Skin epidermis (tissue), 12 donors: ENCODE measurements around the gene TVP23A.
"Not testable (repeated sequence)": the region's sequence is repeated elsewhere in the genome, so short reads cannot be mapped to it uniquely, and the experiment has no call there.

Experiments
- H3K27ac ChIP-seq, 21 experiments: fragments of 200-600 bp; sonication (generic) in 11 of 21; one replicate each; pipeline ENCODE4 v1.5.0; 2020; ENCODE audit warnings: mild to moderate bottlenecking in 3 of 21, inconsistent platforms in 2 of 21, moderate library complexity in 2 of 21
- H3K4me3 ChIP-seq, 7 experiments: fragments of 200-600 bp; sonication (generic) in 2 of 7; one replicate each; pipeline ENCODE4 v1.5.0; 2020; ENCODE audit warnings: inconsistent platforms in 2 of 7, mild to moderate bottlenecking in 2 of 7, moderate library complexity in 1 of 7

TVP23A gene

GRCh38 chr16:10760858-10761257 lies 57.7 kb downstream of the TVP23A start:
- Histone ChIP-seq H3K27ac (peak overlapping the region in 1 of 21 experiments; percentile 39), H3K4me3 (no peak overlapping the region)

GRCh38 chr16:10756574-10756973 lies 62.0 kb downstream of the TVP23A start:
- Histone ChIP-seq H3K4me3 (no peak overlapping the region), H3K27ac (no peak overlapping the region)

- Histone ChIP-seq H3K27ac (peak overlapping the region in 3 of 21 experiments; percentile 20 to 44 (median 40)), H3K4me3 (no peak overlapping the region)
These were observed 63.7 kb downstream of the TVP23A start for GRCh38 chr16:10754941-10755340.

GRCh38 chr16:10753670-10754069 lies 64.9 kb downstream of the TVP23A start:
- Histone ChIP-seq H3K4me3 (no peak overlapping the region), H3K27ac (peak overlapping the region in 11 of 21 experiments; percentile 20 to 80 (median 45))

DNA sequence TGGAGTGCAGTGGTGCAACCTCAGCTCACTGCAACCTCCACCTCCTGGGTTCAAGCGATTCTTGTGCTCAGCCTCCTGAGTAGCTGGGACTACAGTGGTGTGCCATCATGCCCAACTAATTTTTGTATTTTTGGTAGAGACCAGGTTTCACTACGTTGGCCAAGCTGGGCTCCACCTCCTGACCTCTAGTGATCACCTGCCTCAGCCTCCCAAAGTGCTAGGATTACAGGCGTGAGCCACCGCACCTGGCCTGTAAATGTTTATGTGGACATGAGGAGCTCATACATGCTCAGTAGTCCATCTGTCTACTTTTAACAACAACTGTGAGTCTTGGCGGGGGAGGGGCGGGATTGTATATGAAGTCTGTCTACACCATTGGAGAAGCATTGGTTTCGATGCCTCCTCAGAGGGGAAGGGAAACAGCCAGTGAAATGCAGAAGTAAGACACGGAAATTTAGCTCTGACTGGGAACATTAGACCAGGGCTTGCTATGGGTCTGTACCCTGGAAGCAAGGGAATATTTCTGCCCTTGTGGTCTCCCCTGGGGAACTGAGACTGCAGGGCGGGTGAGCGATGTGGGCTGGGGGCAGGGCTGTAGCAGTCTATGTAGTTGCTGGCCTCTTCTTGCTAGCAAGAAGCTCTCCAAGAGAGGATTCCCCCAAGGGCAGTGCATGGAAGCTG lies 65.6 kb downstream of the TVP23A start:
- Histone ChIP-seq H3K27ac (peak overlapping the region in 10 of 21 experiments; percentile 10 to 80 (median 49)), H3K4me3 (no peak overlapping the region)

GRCh38 chr16:10751291-10751697 lies 67.3 kb downstream of the TVP23A start:
- peak overlapping the region in 6 of 21 experiments; percentile 18 to 79 (median 43) for H3K27ac ChIP-seq
- no peak overlapping the region for H3K4me3 ChIP-seq

DNA sequence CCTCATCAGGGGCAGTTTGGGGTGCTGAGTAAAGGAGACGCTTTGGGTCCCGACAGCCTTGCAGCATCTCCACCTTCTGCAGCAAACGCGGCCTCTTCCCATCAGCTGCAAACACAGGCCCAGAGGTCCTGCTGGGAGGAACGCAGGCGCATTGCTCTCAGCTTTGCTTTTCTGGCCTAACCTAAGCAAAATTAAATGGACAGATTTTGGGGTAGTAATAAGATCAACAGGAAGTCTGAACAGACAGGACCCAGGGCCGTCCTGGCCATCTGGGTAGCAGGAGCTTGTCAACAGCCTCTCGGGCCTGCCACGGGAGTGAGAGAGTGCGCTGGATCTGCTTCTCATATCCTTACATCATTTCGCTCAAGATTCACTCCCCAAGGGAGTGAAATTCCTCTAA lies 67.8 kb downstream of the TVP23A start:
- H3K4me3 ChIP-seq, result no peak overlapping the region
- peak overlapping the region in 6 of 21 experiments; percentile 16 to 79 (median 45) for H3K27ac ChIP-seq

- peak overlapping the region in 5 of 21 experiments; percentile 7 to 92 (median 20) for H3K27ac ChIP-seq
- H3K4me3 ChIP-seq, result no peak overlapping the region
These were observed 72.8 kb downstream of the TVP23A start for GRCh38 chr16:10745841-10746240.

DNA sequence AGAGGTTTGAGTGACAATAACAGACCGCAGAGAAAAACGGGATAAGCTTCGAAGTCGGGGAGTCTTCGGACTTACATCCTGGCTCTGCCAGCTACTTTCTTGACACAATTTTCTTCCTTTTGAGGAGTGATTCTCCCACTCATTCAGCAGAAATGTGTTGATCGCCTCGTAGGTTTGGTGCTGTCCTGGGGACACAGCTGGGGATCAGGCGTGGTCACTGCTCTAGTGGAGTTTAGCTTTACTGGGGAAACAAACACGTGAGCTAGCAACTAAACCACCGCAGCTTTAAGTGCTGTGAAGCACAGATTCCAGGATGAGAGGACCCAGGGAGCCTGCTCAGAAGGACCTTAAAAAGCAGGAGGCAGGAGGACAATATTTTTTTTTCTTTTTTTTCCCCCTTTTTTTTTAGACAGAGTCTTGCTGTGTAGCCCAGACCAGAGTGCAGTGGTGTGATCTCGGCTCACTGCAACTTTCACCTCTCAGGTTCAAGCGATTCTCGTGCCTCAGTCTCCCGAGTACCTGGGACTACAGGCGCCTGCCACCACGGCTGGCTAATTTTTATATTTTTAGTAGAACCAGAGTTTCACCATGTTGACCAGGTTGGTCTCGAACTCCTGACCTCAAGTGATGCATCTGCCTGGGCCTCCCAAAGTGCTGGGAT lies 74.1 kb downstream of the TVP23A start:
- Histone ChIP-seq H3K27ac (peak overlapping the region in 20 of 21 experiments; percentile 47 to 100 (median 96)), H3K4me3 (peak overlapping the region; percentile 41 to 56 (median 49))

- Histone ChIP-seq H3K27ac (peak within 1 kb of the TSS; percentile 82 to 100 (median 97)), H3K4me3 (peak within 1 kb of the TSS; percentile 41 to 56 (median 49))
These were observed 74.8 kb downstream of the TVP23A start, which contains the start of gene NUBP1 for GRCh38 chr16:10743610-10744369. Gene NUBP1 (plus strand): TSS chr16:10743842. CDS start chr16:10743864, 22 bp downstream.

DNA sequence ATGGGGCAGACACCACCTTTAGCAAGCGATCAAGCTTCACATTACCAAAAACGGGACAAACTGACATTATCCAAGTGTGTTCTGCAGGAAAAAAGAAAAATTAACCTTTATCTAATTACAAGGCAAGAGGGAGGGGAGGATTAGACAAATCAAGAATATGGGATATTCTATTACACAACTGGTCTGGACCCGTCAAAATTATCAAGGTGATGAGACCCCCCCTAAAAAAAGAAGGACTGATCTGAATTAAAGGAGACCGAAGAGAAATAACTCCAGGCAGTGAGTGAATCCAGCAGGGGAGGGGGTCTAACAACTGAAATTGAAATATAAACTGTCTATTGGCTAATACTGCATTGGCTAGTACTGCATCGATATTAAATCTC lies 75.4 kb downstream of the TVP23A start:
- Histone ChIP-seq H3K4me3 (peak overlapping the region in 5 of 7 experiments; percentile 43 to 56 (median 52)), H3K27ac (peak overlapping the region in 20 of 21 experiments; percentile 92 to 100 (median 98))

DNA sequence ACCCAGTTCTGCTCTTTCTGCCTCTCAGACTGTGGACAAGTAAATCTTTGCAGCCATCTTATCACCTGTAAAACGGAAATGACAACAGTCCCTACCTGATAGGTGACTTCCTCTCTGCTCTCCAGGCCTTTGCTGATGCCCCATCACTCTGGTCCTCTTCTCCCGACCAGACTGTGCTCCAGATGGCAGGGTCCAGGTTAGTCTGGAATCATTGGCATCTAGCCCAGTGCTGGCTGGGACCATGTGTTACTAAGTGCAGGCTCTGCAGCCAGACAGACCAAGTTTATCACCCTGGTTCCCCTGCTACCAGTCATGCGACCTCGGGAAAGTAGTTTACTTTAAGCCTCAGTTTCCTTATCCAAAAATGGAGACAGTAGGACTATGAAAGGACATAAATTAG lies 76.8 kb downstream of the TVP23A start:
- H3K4me3 ChIP-seq, result no peak overlapping the region
- H3K27ac ChIP-seq, result no peak overlapping the region

DNA sequence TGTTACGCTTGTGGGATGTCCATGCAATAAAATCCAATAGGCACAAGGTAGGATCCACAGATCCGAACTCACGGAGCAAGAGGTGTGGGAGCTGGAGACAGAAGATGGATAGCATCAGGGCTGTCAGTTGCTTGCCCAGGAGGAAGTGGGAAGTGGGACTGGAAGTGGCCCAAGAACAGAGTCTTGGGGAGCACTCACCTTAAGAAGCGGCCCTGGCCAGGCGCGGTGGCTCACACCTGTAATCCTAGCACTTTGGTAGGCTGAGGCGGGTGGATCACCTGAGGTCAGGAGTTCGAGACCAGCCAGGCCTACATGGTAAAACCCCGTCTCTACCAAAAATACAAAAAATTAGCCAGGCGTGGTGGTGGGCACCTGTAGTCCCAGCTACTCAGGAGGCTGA lies 77.3 kb downstream of the TVP23A start:
- H3K27ac ChIP-seq, H3K4me3 ChIP-seq: not testable (repeated sequence)

DNA sequence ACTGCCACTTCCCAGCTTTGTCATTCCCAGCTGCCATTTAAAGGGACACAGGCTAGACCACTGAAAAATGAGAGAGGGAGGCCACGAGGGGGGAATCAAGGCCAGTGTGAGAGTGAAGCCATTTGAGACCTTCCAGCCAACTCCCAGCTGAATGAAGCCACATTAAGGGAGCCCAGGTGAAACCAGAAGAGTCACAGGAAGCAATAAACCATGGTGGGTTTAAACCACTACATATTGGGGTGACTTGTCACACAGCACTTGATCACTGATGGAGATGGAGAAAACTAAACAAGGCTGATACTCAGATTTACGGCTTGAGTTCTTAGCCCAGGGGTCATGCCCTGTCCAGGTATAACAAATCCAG lies 77.8 kb downstream of the TVP23A start:
- no peak overlapping the region for H3K4me3 ChIP-seq
- H3K27ac ChIP-seq, result no peak overlapping the region

- H3K27ac ChIP-seq, result no peak overlapping the region
- H3K4me3 ChIP-seq, result no peak overlapping the region
These were observed 78.4 kb downstream of the TVP23A start for GRCh38 chr16:10740000-10740844.

GRCh38 chr16:10738231-10739077 lies 80.1 kb downstream of the TVP23A start:
- H3K4me3 ChIP-seq, result no peak overlapping the region
- peak overlapping the region in 14 of 21 experiments; percentile 10 to 72 (median 66) for H3K27ac ChIP-seq

- Histone ChIP-seq H3K4me3 (peak overlapping the region in 1 of 7 experiments; percentile 13), H3K27ac (peak overlapping the region in 17 of 21 experiments; percentile 12 to 72 (median 62))
These were observed 81.4 kb downstream of the TVP23A start for GRCh38 chr16:10737068-10737625.

DNA sequence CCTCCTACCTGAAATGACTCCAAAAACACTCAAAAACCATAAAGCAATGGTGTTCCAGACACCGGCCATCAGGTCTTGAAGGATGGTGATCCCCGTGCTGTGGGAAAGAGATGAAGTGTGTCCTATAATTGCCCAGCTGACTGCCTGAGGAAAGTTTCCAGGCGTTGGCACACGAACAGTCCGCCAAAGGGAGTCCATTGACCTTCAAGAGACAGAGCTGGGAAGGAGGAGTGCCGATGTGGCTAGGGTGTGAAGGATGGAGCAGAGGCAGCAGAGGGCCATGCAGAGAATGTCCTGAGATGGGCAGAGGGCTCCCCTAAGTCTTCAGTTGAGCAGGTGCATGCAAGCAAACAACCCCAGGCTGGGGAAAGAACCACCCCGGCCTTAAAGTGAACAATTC lies 86.8 kb downstream of the TVP23A start:
- Histone ChIP-seq H3K4me3 (no peak overlapping the region), H3K27ac (no peak overlapping the region)
